Mesothelial cell of epicardium (in vitro differentiated cells): ENCODE measurements around the gene AKAP8L. TPM values are rescaled to one million over a fixed set of nuclear protein-coding genes. Genes with fewer than 3 reads are reported as not detected.
"Not testable (repeated sequence)": the region's sequence is repeated elsewhere in the genome, so short reads cannot be mapped to it uniquely, and the experiment has no call there.

ENCODE experiments used
- DNase-seq, 2 experiments: peaks; one replicate each; pipeline ENCODE4 v3.0.0; 2021; ENCODE audit warnings: low spot score in 2 of 2; ENCODE audit not compliant: unreplicated experiment in 2 of 2
- H3K27ac Mint-ChIP-seq: 2 replicates; pipeline ENCODE4 v1.8.0; 2021; ENCODE audit warnings: mixed read lengths
- H3K27me3 Mint-ChIP-seq: 2 replicates; pipeline ENCODE4 v1.8.0; 2021; ENCODE audit warnings: low read depth, mixed read lengths
- H3K36me3 Mint-ChIP-seq: 2 replicates; pipeline ENCODE4 v1.8.0; 2021; ENCODE audit warnings: mixed read lengths
- H3K4me1 Mint-ChIP-seq: 2 replicates; pipeline ENCODE4 v1.8.0; 2021; ENCODE audit warnings: mixed read lengths
- H3K4me3 Mint-ChIP-seq: 2 replicates; pipeline ENCODE4 v1.8.0; 2021; ENCODE audit warnings: mild to moderate bottlenecking, moderate library complexity, mixed read lengths
- H3K9me3 Mint-ChIP-seq: 2 replicates; pipeline ENCODE4 v1.8.0; 2021; ENCODE audit warnings: mixed read lengths
- CTCF ChIP-seq: fragments of 200-600 bp; sonication (generic); IDR thresholded peaks from one replicate; pipeline ENCODE4 v1.5.0; 2021; ENCODE audit warnings: antibody characterized with exemption; ENCODE audit not compliant: unreplicated experiment
- total RNA-seq: library from RNA; stranded (reverse); gene quantifications from 3 replicates; pipeline ENCODE4 v1.2.1, GENCODE V29; 2021

The AKAP8L gene
- total RNA-seq, 1 donor from 2014 or later: 254 TPM

GRCh38 chr19:15399635-15400034 is 19.2 kb downstream of the AKAP8L start:
- Mint-ChIP-seq H3K27ac (no peak overlapping the region), H3K4me1 (no peaks in the 10 kb centered on the region), H3K9me3 (no peaks in the 10 kb centered on the region), H3K36me3 (peaks cover 24% of the 10 kb centered on the region), H3K4me3 (no peak overlapping the region), H3K27me3 (no peaks in the 10 kb centered on the region)
- TF ChIP-seq CTCF: no peak
- no peak for DNase-seq

- Mint-ChIP-seq H3K36me3 (peaks cover 25% of the 10 kb centered on the region), H3K4me1 (no peaks in the 10 kb centered on the region), H3K4me3 (no peak overlapping the region), H3K9me3 (no peaks in the 10 kb centered on the region), H3K27ac (no peak overlapping the region), H3K27me3 (no peaks in the 10 kb centered on the region)
- no peak for DNase-seq
- TF ChIP-seq CTCF: no peak
Measured at GRCh38 chr19:15399234-15399515, 19.6 kb downstream of the AKAP8L start.

DNA sequence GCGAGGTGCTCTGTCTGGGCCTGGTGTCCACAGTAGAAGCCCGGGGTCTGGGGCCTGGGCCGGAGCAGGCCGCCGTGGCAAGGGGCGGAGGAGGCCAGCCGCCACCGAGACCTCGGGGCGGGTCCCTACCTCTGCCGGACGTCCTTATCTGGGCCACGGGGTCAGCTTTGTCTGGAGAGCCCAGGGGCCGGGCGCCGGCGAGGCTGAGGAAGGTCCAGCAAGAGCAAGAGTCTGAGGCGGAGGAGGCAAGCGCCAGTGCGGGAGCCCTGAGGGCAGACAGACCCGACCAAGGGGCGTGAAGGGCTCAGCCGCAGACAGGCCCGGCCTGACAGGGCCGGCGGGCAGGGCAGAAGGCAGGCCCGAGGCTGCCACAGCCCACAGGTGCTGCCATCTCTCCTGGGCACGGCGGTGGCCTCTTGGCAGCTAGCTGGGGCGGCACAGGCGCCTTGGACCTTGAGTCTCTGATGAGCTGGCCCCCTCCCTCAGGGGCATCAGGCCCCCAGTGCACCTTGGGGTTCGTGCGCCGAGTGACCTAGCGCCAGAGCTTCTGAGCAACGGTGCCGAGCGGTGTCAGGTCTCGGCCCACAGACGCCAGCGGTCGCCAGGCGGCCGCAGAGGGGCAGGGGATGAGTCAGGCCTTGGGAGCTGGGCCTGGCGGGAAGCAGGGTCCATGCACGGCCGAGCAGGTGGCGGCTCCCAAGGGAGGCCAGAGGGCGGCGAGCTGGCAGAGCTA is 20.1 kb downstream of the AKAP8L start:
- Mint-ChIP-seq H3K4me1 (no peaks in the 10 kb centered on the region), H3K4me3 (no peak overlapping the region), H3K27me3 (no peaks in the 10 kb centered on the region), H3K9me3 (no peaks in the 10 kb centered on the region), H3K36me3 (peaks cover 29% of the 10 kb centered on the region), H3K27ac (no peak overlapping the region)
- no peak for DNase-seq
- TF ChIP-seq CTCF: no peak

GRCh38 chr19:15397782-15398181 is 21.0 kb downstream of the AKAP8L start:
- no peak for TF ChIP-seq CTCF
- H3K27me3 Mint-ChIP-seq: no peaks in the 10 kb centered on the region
- H3K4me1 Mint-ChIP-seq: no peaks in the 10 kb centered on the region
- H3K27ac Mint-ChIP-seq: no peak overlapping the region
- no peak for DNase-seq
- H3K36me3 Mint-ChIP-seq: peaks cover 37% of the 10 kb centered on the region
- no peak overlapping the region for H3K4me3 Mint-ChIP-seq
- H3K9me3 Mint-ChIP-seq: no peaks in the 10 kb centered on the region

DNA sequence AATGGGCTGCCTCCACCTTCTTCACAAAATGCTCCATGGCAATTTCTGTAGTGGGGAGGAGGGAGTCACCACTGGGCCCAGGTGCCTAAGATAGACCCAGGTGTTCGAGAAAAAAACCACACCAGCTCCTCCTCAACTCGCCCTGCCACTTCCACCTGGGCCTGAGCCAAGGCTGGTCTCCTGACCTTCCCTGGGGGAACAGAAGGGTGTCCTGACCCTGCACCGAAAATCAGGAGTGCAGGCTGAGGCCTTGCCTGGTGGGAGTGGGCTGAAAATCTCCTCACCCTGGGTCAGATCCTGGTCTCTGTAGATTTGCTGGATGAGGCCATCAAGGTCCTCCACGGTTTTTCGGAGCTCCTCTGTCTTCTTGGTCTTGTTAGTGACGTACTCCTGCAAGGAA is 21.6 kb downstream of the AKAP8L start:
- Mint-ChIP-seq H3K36me3 (peaks cover 38% of the 10 kb centered on the region), H3K9me3 (no peaks in the 10 kb centered on the region), H3K27me3 (no peaks in the 10 kb centered on the region), H3K4me1 (no peaks in the 10 kb centered on the region), H3K4me3 (no peak overlapping the region), H3K27ac (no peak overlapping the region)
- no peak for TF ChIP-seq CTCF
- DNase-seq: no peak

DNA sequence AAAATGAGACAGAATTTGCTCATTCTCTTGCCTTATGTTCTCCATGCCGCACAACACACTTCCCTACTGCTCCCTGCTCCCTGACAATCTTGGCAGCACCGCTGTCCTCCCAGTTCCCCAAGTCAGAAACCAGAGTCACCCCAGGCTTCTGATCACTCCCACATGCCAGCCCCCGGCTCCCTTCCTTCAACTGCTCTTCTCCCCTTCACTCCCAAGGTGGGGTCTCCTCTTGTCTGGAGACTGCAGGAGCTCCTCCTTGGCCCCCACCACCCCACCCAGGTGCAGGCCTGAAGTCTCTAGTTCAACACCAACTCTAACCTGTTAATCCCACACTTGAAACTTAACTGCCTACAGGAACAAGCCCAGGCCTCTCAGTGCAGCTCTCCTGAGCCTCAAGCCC is 22.4 kb downstream of the AKAP8L start:
- DNase-seq: no peak
- no peak overlapping the region for H3K27ac Mint-ChIP-seq
- H3K9me3 Mint-ChIP-seq: no peaks in the 10 kb centered on the region
- no peaks in the 10 kb centered on the region for H3K4me1 Mint-ChIP-seq
- H3K27me3 Mint-ChIP-seq: no peaks in the 10 kb centered on the region
- no peak for TF ChIP-seq CTCF
- H3K36me3 Mint-ChIP-seq: peaks cover 38% of the 10 kb centered on the region
- H3K4me3 Mint-ChIP-seq: no peak overlapping the region

GRCh38 chr19:15395251-15395650 is 23.5 kb downstream of the AKAP8L start:
- not testable (repeated sequence) for H3K4me1 Mint-ChIP-seq, H3K9me3 Mint-ChIP-seq, H3K27ac Mint-ChIP-seq, H3K27me3 Mint-ChIP-seq, DNase-seq, H3K4me3 Mint-ChIP-seq
- peaks cover 40% of the 10 kb centered on the region for H3K36me3 Mint-ChIP-seq
